ENCODE data around the gene TPI1. TPM values are rescaled to one million over a fixed set of nuclear protein-coding genes. Genes with fewer than 3 reads are reported as not detected.

TPI1 gene
- total RNA-seq, 1 donor from 2014 or later: 1,878 TPM

DNA sequence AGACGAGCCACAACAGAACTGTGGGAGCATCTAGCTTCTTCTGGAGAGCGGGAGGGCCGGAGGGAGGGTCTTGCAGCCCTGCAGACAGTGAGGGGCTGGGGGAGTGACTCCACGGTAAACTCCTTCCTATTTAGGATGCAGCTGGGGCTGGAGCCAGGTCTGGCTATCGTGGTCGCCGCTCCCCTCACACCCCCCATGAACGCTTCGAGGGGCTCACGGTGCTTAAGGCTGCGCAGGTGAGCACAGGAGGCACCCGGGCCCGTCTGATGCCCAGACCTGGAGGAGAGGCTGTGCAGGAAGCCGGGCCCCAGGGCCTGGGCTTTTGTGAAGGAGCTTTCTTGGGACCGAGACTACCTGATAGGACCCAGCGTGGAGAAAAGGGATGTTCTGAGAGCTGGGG, 30.5 kb upstream of the TPI1 start:
- Histone ChIP-seq H3K4me3 (ENCODE audit: low read length in 3 of 3) (no peak overlapping the region), H3K27ac (ENCODE audit: low read depth, low read length) (no peak overlapping the region), H3K27me3 (ENCODE audit: control insufficient read depth in 3 of 3, insufficient read depth in 3 of 3, low read length in 3 of 3) (no peaks in the 10 kb centered on the region), H3K4me1 (ENCODE audit: control insufficient read depth in 3 of 3, insufficient read depth in 3 of 3, low read length in 3 of 3) (peaks cover 0 to 5% (median 4%) of the 10 kb centered on the region in 3 donors), H3K9ac (ENCODE audit: low read depth in 1 of 3, low read length in 3 of 3) (no peak overlapping the region), H3K9me3 (ENCODE audit: control insufficient read depth in 3 of 3, low read length in 3 of 3) (no peaks in the 10 kb centered on the region), H3K36me3 (ENCODE audit: control insufficient read depth in 3 of 3, insufficient read depth in 3 of 3, low read length in 3 of 3) (peaks cover 0 to 6% (median 2%) of the 10 kb centered on the region in 3 donors)

- Histone ChIP-seq H3K9ac (ENCODE audit: low read depth in 1 of 3, low read length in 3 of 3) (no peak overlapping the region), H3K27me3 (ENCODE audit: control insufficient read depth in 3 of 3, insufficient read depth in 3 of 3, low read length in 3 of 3) (no peaks in the 10 kb centered on the region), H3K9me3 (ENCODE audit: control insufficient read depth in 3 of 3, low read length in 3 of 3) (no peaks in the 10 kb centered on the region), H3K36me3 (ENCODE audit: control insufficient read depth in 3 of 3, insufficient read depth in 3 of 3, low read length in 3 of 3) (peaks cover 0 to 6% (median 2%) of the 10 kb centered on the region in 3 donors), H3K4me1 (ENCODE audit: control insufficient read depth in 3 of 3, insufficient read depth in 3 of 3, low read length in 3 of 3) (peaks cover 0 to 5% (median 4%) of the 10 kb centered on the region in 3 donors), H3K4me3 (ENCODE audit: low read length in 3 of 3) (no peak overlapping the region), H3K27ac (ENCODE audit: low read depth, low read length) (no peak overlapping the region)
Observed at GRCh38 chr12:6837370-6838060, 29.8 kb upstream of the TPI1 start.

DNA sequence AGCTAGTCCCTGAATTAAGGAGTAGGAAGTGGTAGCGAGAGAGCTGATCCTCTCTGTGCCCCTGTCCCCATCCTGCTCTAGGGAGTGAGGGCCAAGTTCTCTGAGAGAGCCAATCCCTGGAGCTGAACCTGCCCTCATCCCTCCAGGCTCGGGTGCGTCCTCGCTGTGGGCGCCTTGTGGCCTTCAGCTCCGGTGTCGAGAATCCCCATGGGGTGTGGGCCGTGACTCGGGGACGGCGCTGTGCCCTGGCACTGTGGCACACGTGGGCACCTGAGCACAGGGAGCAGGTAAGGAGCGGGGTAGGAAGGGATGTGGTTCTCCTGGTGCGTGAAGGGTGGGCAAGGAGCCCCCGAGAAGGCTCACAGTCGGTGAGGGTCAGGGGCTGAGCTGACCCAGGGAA, 28.5 kb upstream of the TPI1 start:
- peaks cover 0 to 5% (median 3%) of the 10 kb centered on the region in 3 donors for H3K36me3 ChIP-seq (ENCODE audit: control insufficient read depth in 3 of 3, insufficient read depth in 3 of 3, low read length in 3 of 3)
- peaks cover 0 to 5% (median under 1%) of the 10 kb centered on the region in 3 donors for H3K4me1 ChIP-seq (ENCODE audit: control insufficient read depth in 3 of 3, insufficient read depth in 3 of 3, low read length in 3 of 3)
- H3K9me3 ChIP-seq (ENCODE audit: control insufficient read depth in 3 of 3, low read length in 3 of 3): no peaks in the 10 kb centered on the region
- H3K4me3 ChIP-seq (ENCODE audit: low read length in 3 of 3): no peak overlapping the region
- H3K27me3 ChIP-seq (ENCODE audit: control insufficient read depth in 3 of 3, insufficient read depth in 3 of 3, low read length in 3 of 3): no peaks in the 10 kb centered on the region
- no peak overlapping the region for H3K27ac ChIP-seq (ENCODE audit: low read depth, low read length)
- H3K9ac ChIP-seq (ENCODE audit: low read depth in 1 of 3, low read length in 3 of 3): no peak overlapping the region

DNA sequence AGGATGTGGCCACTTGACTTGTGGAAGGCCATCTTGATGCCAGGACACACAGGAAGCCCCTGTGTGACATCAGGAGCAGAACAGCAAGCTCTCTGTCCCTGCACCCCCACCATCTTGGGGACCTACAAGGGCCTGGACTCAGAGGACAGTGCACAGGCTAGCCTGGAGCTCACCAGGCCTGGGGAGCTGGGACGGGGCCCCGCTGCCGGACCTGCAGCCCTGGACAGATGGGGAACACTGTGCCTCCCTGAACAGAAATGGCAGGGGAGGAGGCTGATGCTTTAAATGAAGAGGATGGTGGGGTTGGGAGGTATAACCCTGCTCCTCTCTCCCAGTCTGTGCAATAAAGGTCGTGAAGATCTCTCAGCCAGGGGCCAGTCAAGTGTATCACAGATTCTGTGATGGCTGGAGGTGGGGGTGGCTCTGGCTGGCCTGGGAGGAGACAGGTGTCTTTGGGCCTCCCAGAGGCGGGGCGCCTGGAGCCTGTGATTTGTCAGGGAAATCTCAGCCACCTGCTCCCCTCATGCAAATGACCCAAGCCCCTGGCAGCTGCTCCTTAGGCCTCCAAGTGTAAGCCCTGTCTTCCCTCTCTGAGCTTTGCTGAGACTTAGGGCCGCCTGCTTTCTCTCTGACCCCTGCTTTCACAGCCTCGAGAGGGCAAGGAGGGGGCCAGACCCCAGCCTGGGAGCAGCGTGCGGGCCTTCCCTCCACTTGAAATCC, 27.7 kb upstream of the TPI1 start:
- peaks cover 0 to 5% (median 3%) of the 10 kb centered on the region in 3 donors for H3K36me3 ChIP-seq (ENCODE audit: control insufficient read depth in 3 of 3, insufficient read depth in 3 of 3, low read length in 3 of 3)
- no peak overlapping the region for H3K27ac ChIP-seq (ENCODE audit: low read depth, low read length)
- peaks cover 0 to 5% (median 0%) of the 10 kb centered on the region in 3 donors for H3K4me1 ChIP-seq (ENCODE audit: control insufficient read depth in 3 of 3, insufficient read depth in 3 of 3, low read length in 3 of 3)
- H3K9ac ChIP-seq (ENCODE audit: low read depth in 1 of 3, low read length in 3 of 3): no peak overlapping the region
- H3K4me3 ChIP-seq (ENCODE audit: low read length in 3 of 3): no peak overlapping the region
- H3K9me3 ChIP-seq (ENCODE audit: control insufficient read depth in 3 of 3, low read length in 3 of 3): no peaks in the 10 kb centered on the region
- no peaks in the 10 kb centered on the region for H3K27me3 ChIP-seq (ENCODE audit: control insufficient read depth in 3 of 3, insufficient read depth in 3 of 3, low read length in 3 of 3)

DNA sequence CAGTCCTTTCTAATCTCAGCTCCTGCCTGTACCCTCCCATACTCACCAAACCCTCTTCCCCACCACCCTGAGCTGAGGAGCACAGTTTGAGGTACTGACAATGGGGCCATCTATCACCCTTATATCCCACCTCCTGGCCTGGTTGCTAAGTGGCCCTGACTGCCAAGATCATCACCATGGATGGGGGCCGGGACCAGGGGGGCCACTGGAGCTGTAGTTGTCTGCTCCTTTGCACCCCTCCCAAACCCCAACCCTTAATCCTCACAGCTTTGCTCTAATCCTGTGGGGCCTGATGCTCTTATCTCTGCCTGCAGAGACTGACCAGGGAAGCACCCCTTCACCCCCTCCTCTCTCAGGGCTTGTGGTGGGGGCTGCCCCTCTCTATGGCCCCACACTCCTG, 27.0 kb upstream of the TPI1 start:
- H3K4me1 ChIP-seq (ENCODE audit: control insufficient read depth in 3 of 3, insufficient read depth in 3 of 3, low read length in 3 of 3): peaks cover 0 to 5% (median 0%) of the 10 kb centered on the region in 3 donors
- no peak overlapping the region for H3K9ac ChIP-seq (ENCODE audit: low read depth in 1 of 3, low read length in 3 of 3)
- no peaks in the 10 kb centered on the region for H3K9me3 ChIP-seq (ENCODE audit: control insufficient read depth in 3 of 3, low read length in 3 of 3)
- peaks cover 0 to 8% (median 5%) of the 10 kb centered on the region in 3 donors for H3K36me3 ChIP-seq (ENCODE audit: control insufficient read depth in 3 of 3, insufficient read depth in 3 of 3, low read length in 3 of 3)
- no peak overlapping the region for H3K4me3 ChIP-seq (ENCODE audit: low read length in 3 of 3)
- no peaks in the 10 kb centered on the region for H3K27me3 ChIP-seq (ENCODE audit: control insufficient read depth in 3 of 3, insufficient read depth in 3 of 3, low read length in 3 of 3)
- no peak overlapping the region for H3K27ac ChIP-seq (ENCODE audit: low read depth, low read length)

DNA sequence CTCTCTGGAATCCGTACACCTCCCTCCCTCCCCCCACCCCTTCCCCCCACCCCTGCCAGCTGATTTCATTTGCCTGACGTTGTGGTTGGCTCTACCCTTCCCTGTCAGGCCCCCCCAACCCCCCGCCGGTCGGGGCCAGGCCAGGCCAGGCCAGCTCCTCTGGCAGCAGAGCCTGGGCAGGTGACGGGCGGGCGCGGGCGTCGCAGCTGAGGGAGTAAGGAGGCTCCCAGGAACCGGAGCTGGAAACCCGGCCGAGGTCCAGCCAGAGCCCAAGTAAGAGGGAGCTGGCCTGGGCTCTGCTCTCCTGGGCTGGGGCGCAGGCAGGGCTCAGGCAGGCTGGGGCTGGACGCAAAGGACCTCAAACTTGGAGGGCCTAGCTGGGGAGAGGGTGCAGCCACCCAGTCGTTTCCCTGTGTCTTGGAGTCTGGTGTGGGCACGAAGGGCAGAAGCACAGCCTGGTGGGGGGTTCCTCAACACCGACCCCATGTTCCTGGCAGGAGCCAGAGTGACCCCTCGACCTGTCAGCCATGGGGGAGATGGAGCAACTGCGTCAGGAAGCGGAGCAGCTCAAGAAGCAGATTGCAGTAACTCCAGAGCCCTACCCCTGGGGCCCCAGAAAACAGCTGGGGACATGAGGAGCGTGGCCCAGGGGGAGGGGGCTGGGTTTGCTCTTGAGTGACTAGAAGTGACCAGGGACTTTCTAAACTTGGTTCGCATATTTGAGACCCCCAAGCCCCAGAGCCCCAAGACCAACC, 26.4 kb upstream of the TPI1 start, which contains the start of gene GNB3:
Gene GNB3, plus strand, starts transcription at position 165 of the 755 bp plus-strand sequence. Its CDS starts 363 bp downstream, at position 528.
- Histone ChIP-seq H3K4me1 (ENCODE audit: control insufficient read depth in 3 of 3, insufficient read depth in 3 of 3, low read length in 3 of 3) (peaks cover 0 to 5% (median 0%) of the 10 kb centered on the region in 3 donors), H3K9ac (ENCODE audit: low read depth in 1 of 3, low read length in 3 of 3) (peak within 1 kb of the TSS in 1 of 3 donors; percentile 16), H3K27ac (ENCODE audit: low read depth, low read length) (no peak within 1 kb of the TSS), H3K9me3 (ENCODE audit: control insufficient read depth in 3 of 3, low read length in 3 of 3) (no peaks in the 10 kb centered on the region), H3K27me3 (ENCODE audit: control insufficient read depth in 3 of 3, insufficient read depth in 3 of 3, low read length in 3 of 3) (no peaks in the 10 kb centered on the region), H3K36me3 (ENCODE audit: control insufficient read depth in 3 of 3, insufficient read depth in 3 of 3, low read length in 3 of 3) (peaks cover 0 to 10% (median 8%) of the 10 kb centered on the region in 3 donors), H3K4me3 (ENCODE audit: low read length in 3 of 3) (no peak within 1 kb of the TSS)

DNA sequence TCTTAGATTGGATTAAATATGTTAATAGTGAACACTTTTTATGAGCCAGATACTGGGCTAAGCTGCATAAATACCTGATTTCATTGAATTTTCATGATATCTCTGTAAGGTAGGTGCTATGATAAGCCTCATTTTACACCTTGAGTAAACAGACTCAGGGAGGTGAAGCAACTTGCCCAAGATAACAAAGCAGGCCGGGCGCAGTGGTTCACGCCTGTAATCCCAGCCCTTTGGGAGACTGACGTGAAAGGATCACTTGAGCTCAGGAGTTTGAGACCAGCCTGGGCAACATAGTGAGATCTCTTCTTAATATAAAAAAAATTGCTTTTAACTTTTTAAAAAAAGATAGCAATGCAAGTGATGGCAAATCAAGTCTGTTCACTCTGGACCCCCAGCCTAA, 25.3 kb upstream of the TPI1 start:
- no peak overlapping the region for H3K9ac ChIP-seq (ENCODE audit: low read depth in 1 of 3, low read length in 3 of 3)
- H3K9me3 ChIP-seq (ENCODE audit: control insufficient read depth in 3 of 3, low read length in 3 of 3): no peaks in the 10 kb centered on the region
- peaks cover 0 to 11% (median 8%) of the 10 kb centered on the region in 3 donors for H3K36me3 ChIP-seq (ENCODE audit: control insufficient read depth in 3 of 3, insufficient read depth in 3 of 3, low read length in 3 of 3)
- H3K4me3 ChIP-seq (ENCODE audit: low read length in 3 of 3): no peak overlapping the region
- H3K27me3 ChIP-seq (ENCODE audit: control insufficient read depth in 3 of 3, insufficient read depth in 3 of 3, low read length in 3 of 3): no peaks in the 10 kb centered on the region
- H3K27ac ChIP-seq (ENCODE audit: low read depth, low read length): no peak overlapping the region
- peaks cover 0 to 5% (median 0%) of the 10 kb centered on the region in 3 donors for H3K4me1 ChIP-seq (ENCODE audit: control insufficient read depth in 3 of 3, insufficient read depth in 3 of 3, low read length in 3 of 3)

- H3K4me1 ChIP-seq (ENCODE audit: control insufficient read depth in 3 of 3, insufficient read depth in 3 of 3, low read length in 3 of 3): peaks cover 0 to 5% (median 0%) of the 10 kb centered on the region in 3 donors
- H3K27ac ChIP-seq (ENCODE audit: low read depth, low read length): no peak overlapping the region
- no peaks in the 10 kb centered on the region for H3K27me3 ChIP-seq (ENCODE audit: control insufficient read depth in 3 of 3, insufficient read depth in 3 of 3, low read length in 3 of 3)
- H3K9ac ChIP-seq (ENCODE audit: low read depth in 1 of 3, low read length in 3 of 3): no peak overlapping the region
- peaks cover 0 to 11% (median 5%) of the 10 kb centered on the region in 3 donors for H3K36me3 ChIP-seq (ENCODE audit: control insufficient read depth in 3 of 3, insufficient read depth in 3 of 3, low read length in 3 of 3)
- H3K9me3 ChIP-seq (ENCODE audit: control insufficient read depth in 3 of 3, low read length in 3 of 3): no peaks in the 10 kb centered on the region
- H3K4me3 ChIP-seq (ENCODE audit: low read length in 3 of 3): no peak overlapping the region
Observed at GRCh38 chr12:6843118-6843902, 24.0 kb upstream of the TPI1 start.

DNA sequence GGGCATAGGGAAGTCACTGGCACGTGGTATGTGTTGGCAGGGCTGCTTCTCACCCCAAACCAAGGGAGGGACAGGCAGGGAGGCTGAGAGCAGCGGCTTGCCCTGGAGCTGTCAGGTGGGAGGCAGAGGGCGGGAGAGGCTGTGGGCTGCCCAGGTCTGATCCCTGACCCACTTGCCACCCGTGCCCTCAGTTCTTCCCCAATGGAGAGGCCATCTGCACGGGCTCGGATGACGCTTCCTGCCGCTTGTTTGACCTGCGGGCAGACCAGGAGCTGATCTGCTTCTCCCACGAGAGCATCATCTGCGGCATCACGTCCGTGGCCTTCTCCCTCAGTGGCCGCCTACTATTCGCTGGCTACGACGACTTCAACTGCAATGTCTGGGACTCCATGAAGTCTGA, 21.9 kb upstream of the TPI1 start:
- Histone ChIP-seq H3K4me1 (ENCODE audit: control insufficient read depth in 3 of 3, insufficient read depth in 3 of 3, low read length in 3 of 3) (peaks cover 0 to 5% (median 0%) of the 10 kb centered on the region in 3 donors), H3K36me3 (ENCODE audit: control insufficient read depth in 3 of 3, insufficient read depth in 3 of 3, low read length in 3 of 3) (peaks cover 0 to 9% (median 5%) of the 10 kb centered on the region in 3 donors), H3K9ac (ENCODE audit: low read depth in 1 of 3, low read length in 3 of 3) (no peak overlapping the region), H3K9me3 (ENCODE audit: control insufficient read depth in 3 of 3, low read length in 3 of 3) (no peaks in the 10 kb centered on the region), H3K27ac (ENCODE audit: low read depth, low read length) (no peak overlapping the region), H3K4me3 (ENCODE audit: low read length in 3 of 3) (no peak overlapping the region), H3K27me3 (ENCODE audit: control insufficient read depth in 3 of 3, insufficient read depth in 3 of 3, low read length in 3 of 3) (no peaks in the 10 kb centered on the region)

Data from skeletal muscle tissue (tissue), 4 donors.